A549 (cell line): ENCODE results near the gene TTPAL.

Source experiments
- JUN ChIP-seq, 2 experiments: fragments of >200 bp; sonication (Bioruptor Twin); formaldehyde crosslinking; IDR thresholded peaks; 2 replicates in 1 of 2; 3 replicates in 1 of 2; pipeline ENCODE4 v1.6.1; 2016 to 2017
- MAFK ChIP-seq: fragments of 450-650 bp; IDR thresholded peaks from 2 replicates; pipeline ENCODE4 v1.6.1; 2014; ENCODE audit not compliant: partially characterized antibody
- POLR2A ChIP-seq: IDR thresholded peaks from 2 replicates; pipeline ENCODE4 v1.6.1; 2012; ENCODE audit warnings: mild to moderate bottlenecking, low read length
- TF ChIP-seq, protein P1 (sequence below): fragments of 250-450 bp; sonication (Bioruptor Pico); IDR thresholded peaks from 2 replicates; pipeline ENCODE4 v1.5.0; 2021; ENCODE audit warnings: mild to moderate bottlenecking, moderate library complexity, borderline replicate concordance

DNA sequence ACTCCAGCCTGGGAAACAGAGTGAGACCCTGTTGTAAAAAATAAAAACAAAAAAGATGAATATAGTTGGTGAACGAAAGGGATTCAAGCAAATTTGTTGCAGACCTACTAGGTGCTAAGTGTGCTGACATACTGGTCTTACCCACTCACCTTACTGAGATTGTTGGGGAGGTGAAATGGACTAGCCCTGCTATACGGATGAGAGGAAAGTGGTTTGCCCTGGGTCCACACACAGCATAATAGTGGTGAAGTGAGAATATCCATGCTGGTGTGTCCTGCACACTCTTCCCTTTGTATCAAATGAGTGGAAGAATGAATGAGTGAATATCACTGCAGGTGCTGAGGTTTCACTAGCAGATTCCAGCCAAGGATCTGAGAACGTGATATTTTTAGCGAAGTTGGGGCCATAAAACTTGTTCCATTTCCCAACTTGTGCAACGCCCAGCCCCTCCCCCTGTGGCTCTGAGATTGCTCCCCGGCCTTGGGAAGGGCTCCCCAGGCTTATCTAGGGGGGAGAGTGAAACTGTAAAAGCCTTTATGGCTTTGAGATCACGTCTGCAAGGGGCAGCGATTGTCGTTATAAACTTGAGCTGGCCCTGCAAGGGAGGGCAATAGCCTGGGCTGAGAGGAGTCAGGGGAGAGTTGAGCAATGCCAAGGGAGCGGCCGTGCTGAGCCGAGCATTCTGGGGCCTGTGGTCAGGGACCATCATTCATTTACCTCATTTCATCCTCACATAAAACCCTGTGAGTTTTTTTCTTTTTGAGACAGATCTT, 33.2 kb upstream of the TTPAL start:
- TF ChIP-seq JUN (IDR thresholded peaks at IDR 0.05) (no peak), POLR2A (no peak), MAFK (no peak)
- TF ChIP-seq, protein P1, sequence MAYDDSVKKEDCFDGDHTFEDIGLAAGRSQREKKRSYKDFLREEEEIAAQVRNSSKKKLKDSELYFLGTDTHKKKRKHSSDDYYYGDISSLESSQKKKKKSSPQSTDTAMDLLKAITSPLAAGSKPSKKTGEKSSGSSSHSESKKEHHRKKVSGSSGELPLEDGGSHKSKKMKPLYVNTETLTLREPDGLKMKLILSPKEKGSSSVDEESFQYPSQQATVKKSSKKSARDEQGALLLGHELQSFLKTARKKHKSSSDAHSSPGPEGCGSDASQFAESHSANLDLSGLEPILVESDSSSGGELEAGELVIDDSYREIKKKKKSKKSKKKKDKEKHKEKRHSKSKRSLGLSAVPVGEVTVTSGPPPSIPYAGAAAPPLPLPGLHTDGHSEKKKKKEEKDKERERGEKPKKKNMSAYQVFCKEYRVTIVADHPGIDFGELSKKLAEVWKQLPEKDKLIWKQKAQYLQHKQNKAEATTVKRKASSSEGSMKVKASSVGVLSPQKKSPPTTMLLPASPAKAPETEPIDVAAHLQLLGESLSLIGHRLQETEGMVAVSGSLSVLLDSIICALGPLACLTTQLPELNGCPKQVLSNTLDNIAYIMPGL (CRISPR knock-in tag) = no peak
